Neural cell (in vitro differentiated cells): Measurements from ENCODE around the gene SLC5A11.

Experiments used
- POLR2AphosphoS5 ChIP-seq: IDR thresholded peaks from 2 replicates; pipeline ENCODE4 v1.6.1; 2012
- RAD21 ChIP-seq: fragments of 450-650 bp; conservative IDR thresholded peaks from 2 replicates; pipeline ENCODE4 v1.6.1; 2014; ENCODE audit warnings: antibody characterized with exemption, mild to moderate bottlenecking, moderate library complexity
- TF ChIP-seq, protein P1 (sequence below): fragments of 450-650 bp; IDR thresholded peaks from 2 replicates; pipeline ENCODE4 v1.5.1; 2014; ENCODE audit warnings: antibody characterized with exemption, mild to moderate bottlenecking, moderate library complexity; ENCODE audit not compliant: poor library complexity, severe bottlenecking

DNA sequence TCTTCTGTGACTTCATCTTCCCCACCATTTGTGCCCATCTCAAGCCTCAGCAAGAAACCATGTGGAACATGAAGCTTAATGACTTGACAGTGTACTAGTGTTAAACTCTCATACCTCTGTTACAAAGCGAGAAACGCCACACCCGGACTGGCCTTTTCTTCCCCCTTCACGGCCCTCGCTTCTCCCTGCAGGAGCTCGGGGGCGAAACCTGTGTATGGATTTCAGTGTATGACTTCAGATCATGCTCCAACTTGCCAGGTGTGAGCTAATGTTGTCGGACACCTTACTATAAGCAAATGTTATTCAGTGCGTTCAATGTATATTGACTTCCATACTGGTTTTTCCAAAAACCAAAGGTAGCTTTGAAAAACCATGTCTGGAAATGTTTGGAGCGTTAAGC, 20.1 kb upstream of the SLC5A11 start:
- TF ChIP-seq, protein P1, sequence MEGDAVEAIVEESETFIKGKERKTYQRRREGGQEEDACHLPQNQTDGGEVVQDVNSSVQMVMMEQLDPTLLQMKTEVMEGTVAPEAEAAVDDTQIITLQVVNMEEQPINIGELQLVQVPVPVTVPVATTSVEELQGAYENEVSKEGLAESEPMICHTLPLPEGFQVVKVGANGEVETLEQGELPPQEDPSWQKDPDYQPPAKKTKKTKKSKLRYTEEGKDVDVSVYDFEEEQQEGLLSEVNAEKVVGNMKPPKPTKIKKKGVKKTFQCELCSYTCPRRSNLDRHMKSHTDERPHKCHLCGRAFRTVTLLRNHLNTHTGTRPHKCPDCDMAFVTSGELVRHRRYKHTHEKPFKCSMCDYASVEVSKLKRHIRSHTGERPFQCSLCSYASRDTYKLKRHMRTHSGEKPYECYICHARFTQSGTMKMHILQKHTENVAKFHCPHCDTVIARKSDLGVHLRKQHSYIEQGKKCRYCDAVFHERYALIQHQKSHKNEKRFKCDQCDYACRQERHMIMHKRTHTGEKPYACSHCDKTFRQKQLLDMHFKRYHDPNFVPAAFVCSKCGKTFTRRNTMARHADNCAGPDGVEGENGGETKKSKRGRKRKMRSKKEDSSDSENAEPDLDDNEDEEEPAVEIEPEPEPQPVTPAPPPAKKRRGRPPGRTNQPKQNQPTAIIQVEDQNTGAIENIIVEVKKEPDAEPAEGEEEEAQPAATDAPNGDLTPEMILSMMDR, result no peak
- TF ChIP-seq RAD21 (no peak), POLR2AphosphoS5 (no peak)
